Uterus (tissue), 4 donors: ENCODE results near the gene CROT. TPM values are rescaled to one million over a fixed set of nuclear protein-coding genes. Genes with fewer than 3 reads are reported as not detected.

Experiments used
- DNase-seq, 2 donors: peaks; one replicate each; pipeline ENCODE4 v3.0.0-alpha.2; 2019 to 2020
- H3K27ac ChIP-seq, 2 donors: fragments of 200-600 bp; sonication (generic); 1 replicate in 1 of 2; 2 replicates in 1 of 2; pipeline ENCODE4 v1.5.1; 2016 to 2018
- H3K27me3 ChIP-seq, 2 donors: fragments of 200-600 bp; sonication (generic); one replicate each; pipeline ENCODE4 v1.5.1; 2018 to 2019; ENCODE audit warnings: control low read depth in 1 of 2
- H3K36me3 ChIP-seq, 2 donors: fragments of 200-600 bp; sonication (generic); one replicate each; pipeline ENCODE4 v1.5.1; 2019; ENCODE audit warnings: control low read depth in 1 of 2
- H3K4me1 ChIP-seq, 2 donors: fragments of 200-600 bp; sonication (generic); one replicate each; pipeline ENCODE4 v1.5.1; 2018 to 2019; ENCODE audit warnings: control low read depth in 1 of 2
- H3K4me3 ChIP-seq, 2 donors: fragments of 200-600 bp; sonication (generic); 1 replicate in 1 of 2; 2 replicates in 1 of 2; pipeline ENCODE4 v1.5.1; 2018 to 2019; ENCODE audit warnings: mild to moderate bottlenecking in 1 of 2
- H3K9me3 ChIP-seq, 2 donors: fragments of 200-600 bp; sonication (generic); one replicate each; pipeline ENCODE4 v1.5.1; 2019; ENCODE audit warnings: control low read depth in 1 of 2
- CTCF ChIP-seq, 4 experiments: fragments of 200-600 bp in 2 of 4; fragments of 450-650 bp in 2 of 4; sonication (generic) in 2 of 4; IDR thresholded peaks; one replicate each; pipeline ENCODE4 v1.5.1; 2016 to 2019; ENCODE audit warnings: antibody characterized with exemption in 4 of 4, mild to moderate bottlenecking in 2 of 4, moderate library complexity in 1 of 4
- POLR2A ChIP-seq, 2 donors: fragments of 450-650 bp; IDR thresholded peaks; one replicate each; pipeline ENCODE4 v1.6.1; 2016; ENCODE audit warnings: antibody characterized with exemption in 2 of 2, mild to moderate bottlenecking in 1 of 2, moderate library complexity in 1 of 2
- intact Hi-C: fragments of 100-400 bp; cut with DNase I; formaldehyde crosslinking; loops from one replicate; pipeline ENCODE4 v1.15.1; 2023; ENCODE audit warnings: low total_unique reads
- total RNA-seq, 4 donors: library from RNA; depleted of rRNA in 3 of 4; stranded (reverse); fragments of >200 nt in 3 of 4; gene quantifications; one replicate each; pipeline versions ENCODE4 v1.1.0 to v1.2.4, GENCODE V29; 2014 to 2023
- donor health status: DM: yes; HTN: yes; CAD: no.

The CROT gene
- total RNA-seq, 4 donors from 2014 or later: 4.1 to 43.0 (median 14.0) TPM

GRCh38 chr7:87354749-87355148 is 9.3 kb downstream of the CROT start:
- H3K36me3 ChIP-seq: no peaks in the 10 kb centered on the region
- H3K4me1 ChIP-seq: no peaks in the 10 kb centered on the region
- no peak for DNase-seq
- no peaks in the 10 kb centered on the region for H3K9me3 ChIP-seq
- no peak overlapping the region for H3K27ac ChIP-seq
- H3K27me3 ChIP-seq: no peaks in the 10 kb centered on the region
- intact Hi-C loops: no loop called here
- H3K4me3 ChIP-seq: no peak overlapping the region
- TF ChIP-seq CTCF (IDR thresholded peaks at IDR 0.05): no peak
- TF ChIP-seq POLR2A (IDR thresholded peaks at IDR 0.05): no peak

- no peaks in the 10 kb centered on the region for H3K9me3 ChIP-seq
- no peaks in the 10 kb centered on the region for H3K4me1 ChIP-seq
- no peaks in the 10 kb centered on the region for H3K27me3 ChIP-seq
- intact Hi-C loops: no loop called here
- no peak overlapping the region for H3K4me3 ChIP-seq
- TF ChIP-seq CTCF (IDR thresholded peaks at IDR 0.05) (no peak), POLR2A (IDR thresholded peaks at IDR 0.05) (no peak)
- no peak for DNase-seq
- H3K36me3 ChIP-seq: no peaks in the 10 kb centered on the region
- H3K27ac ChIP-seq: no peak overlapping the region
Measured at GRCh38 chr7:87356448-87356847, 11.0 kb downstream of the CROT start.

- intact Hi-C loops: no loop called here
- no peaks in the 10 kb centered on the region for H3K36me3 ChIP-seq
- TF ChIP-seq POLR2A (IDR thresholded peaks at IDR 0.05): no peak
- no peak for TF ChIP-seq CTCF (IDR thresholded peaks at IDR 0.05)
- no peak overlapping the region for H3K4me3 ChIP-seq
- no peak for DNase-seq
- no peaks in the 10 kb centered on the region for H3K27me3 ChIP-seq
- no peaks in the 10 kb centered on the region for H3K4me1 ChIP-seq
- H3K27ac ChIP-seq: no peak overlapping the region
- no peaks in the 10 kb centered on the region for H3K9me3 ChIP-seq
Measured at GRCh38 chr7:87359366-87359765, 13.9 kb downstream of the CROT start.

- DNase-seq: no peak
- Histone ChIP-seq H3K4me3 (no peak overlapping the region), H3K9me3 (no peaks in the 10 kb centered on the region), H3K36me3 (no peaks in the 10 kb centered on the region), H3K27ac (no peak overlapping the region), H3K4me1 (no peaks in the 10 kb centered on the region), H3K27me3 (no peaks in the 10 kb centered on the region)
- TF ChIP-seq CTCF (IDR thresholded peaks at IDR 0.05) (no peak), POLR2A (IDR thresholded peaks at IDR 0.05) (no peak)
- intact Hi-C loops: no loop called here
Measured at GRCh38 chr7:87361320-87361719, 15.9 kb downstream of the CROT start.

- Histone ChIP-seq H3K4me1 (no peaks in the 10 kb centered on the region), H3K9me3 (no peaks in the 10 kb centered on the region), H3K4me3 (no peak overlapping the region), H3K27me3 (no peaks in the 10 kb centered on the region), H3K27ac (no peak overlapping the region), H3K36me3 (no peaks in the 10 kb centered on the region)
- TF ChIP-seq POLR2A (IDR thresholded peaks at IDR 0.05) (no peak), CTCF (IDR thresholded peaks at IDR 0.05) (no peak)
- intact Hi-C loops: no loop called here
- DNase-seq: no peak
Measured at GRCh38 chr7:87363342-87363741, 17.9 kb downstream of the CROT start.
